HUES64 (cell line): ENCODE data around the gene ADGRG1.

ENCODE experiments used
- H3K27ac ChIP-seq: 2 replicates; pipeline ENCODE4 v1.7.0; 2013; ENCODE audit warnings: low read depth, low read length, inconsistent platforms
- H3K27me3 ChIP-seq: 2 replicates; pipeline ENCODE4 v1.6.1; 2013; ENCODE audit warnings: mild to moderate bottlenecking, low read length; ENCODE audit not compliant: insufficient read depth
- H3K36me3 ChIP-seq: 2 replicates; pipeline ENCODE4 v1.6.1; 2013; ENCODE audit warnings: mild to moderate bottlenecking, low read length; ENCODE audit not compliant: insufficient read depth
- H3K4me1 ChIP-seq: 2 replicates; pipeline ENCODE4 v1.6.1; 2013; ENCODE audit warnings: mild to moderate bottlenecking, low read length, moderate library complexity; ENCODE audit not compliant: insufficient read depth
- H3K4me3 ChIP-seq: 2 replicates; pipeline ENCODE4 v1.5.1; 2013; ENCODE audit warnings: mild to moderate bottlenecking, low read length, moderate library complexity
- H3K9ac ChIP-seq: 2 replicates; pipeline ENCODE4 v1.6.1; 2013; ENCODE audit warnings: mild to moderate bottlenecking, low read depth, low read length
- H3K9me3 ChIP-seq: 2 replicates; pipeline ENCODE4 v1.6.1; 2013; ENCODE audit warnings: low read depth, low read length; ENCODE audit not compliant: insufficient read depth
- WGBS: fragments of 150-250, 120-280 bp; methylation state at CpG from one replicate; pipeline ENCODE4 v1.1.7; 2013; ENCODE audit warnings: missing lambda C conversion rate; 5-methylcytosine and 5-hydroxymethylcytosine counted together

The ADGRG1 gene

GRCh38 chr16:57606847-57607501, 21.5 kb upstream of the ADGRG1 start:
- Histone ChIP-seq H3K4me3 (no peak overlapping the region), H3K27ac (no peak overlapping the region)

GRCh38 chr16:57607676-57608461, 20.6 kb upstream of the ADGRG1 start:
- 0 out of 2 replicates have a peak, but pooled peaks cover 5% of the 10 kb centered on the region for H3K4me1 ChIP-seq

More at GRCh38 chr16:57606847-57607501, 21.5 kb upstream of the ADGRG1 start:
- H3K36me3 ChIP-seq: no peaks in the 10 kb centered on the region
- no peaks in the 10 kb centered on the region for H3K9me3 ChIP-seq
- no peak overlapping the region for H3K9ac ChIP-seq
- 76% methylated on average over 11 of the region's 11 CpGs for WGBS
- H3K27me3 ChIP-seq: no peaks in the 10 kb centered on the region
- 0 out of 2 replicates have a peak, but pooled peaks cover 5% of the 10 kb centered on the region for H3K4me1 ChIP-seq

GRCh38 chr16:57608462-57609113, 19.8 kb upstream of the ADGRG1 start:
- H3K27ac ChIP-seq: no peak overlapping the region
- H3K36me3 ChIP-seq: no peaks in the 10 kb centered on the region
- no peak overlapping the region for H3K9ac ChIP-seq
- no peak overlapping the region for H3K4me3 ChIP-seq
- no peaks in the 10 kb centered on the region for H3K27me3 ChIP-seq
- H3K4me1 ChIP-seq: 0 out of 2 replicates have a peak, but pooled peaks cover 5% of the 10 kb centered on the region
- 86% methylated on average over 8 of the region's 8 CpGs for WGBS
- no peaks in the 10 kb centered on the region for H3K9me3 ChIP-seq

More at GRCh38 chr16:57607676-57608461, 20.6 kb upstream of the ADGRG1 start:
- Histone ChIP-seq H3K36me3 (no peaks in the 10 kb centered on the region), H3K9me3 (no peaks in the 10 kb centered on the region), H3K27me3 (no peaks in the 10 kb centered on the region), H3K4me3 (no peak overlapping the region), H3K27ac (no peak overlapping the region), H3K9ac (no peak overlapping the region)
- 94% methylated on average over 10 of the region's 10 CpGs for WGBS

GRCh38 chr16:57609541-57610401, 18.7 kb upstream of the ADGRG1 start:
- no peaks in the 10 kb centered on the region for H3K9me3 ChIP-seq
- H3K27me3 ChIP-seq: no peaks in the 10 kb centered on the region
- no peak overlapping the region for H3K27ac ChIP-seq
- no peak overlapping the region for H3K9ac ChIP-seq
- H3K4me3 ChIP-seq: no peak overlapping the region
- no peaks in the 10 kb centered on the region for H3K36me3 ChIP-seq
- WGBS: 88% methylated on average over 12 of the region's 12 CpGs
- 0 out of 2 replicates have a peak, but pooled peaks cover 5% of the 10 kb centered on the region for H3K4me1 ChIP-seq

- Histone ChIP-seq H3K4me1 (0 out of 2 replicates have a peak, but pooled peaks cover 5% of the 10 kb centered on the region), H3K9me3 (no peaks in the 10 kb centered on the region), H3K36me3 (no peaks in the 10 kb centered on the region), H3K27me3 (no peaks in the 10 kb centered on the region), H3K4me3 (no peak overlapping the region), H3K27ac (no peak overlapping the region), H3K9ac (no peak overlapping the region)
- 89% methylated on average over 4 of the region's 4 CpGs for WGBS
These were observed 17.8 kb upstream of the ADGRG1 start for GRCh38 chr16:57610611-57611010.

GRCh38 chr16:57611181-57611580, 17.2 kb upstream of the ADGRG1 start:
- H3K9me3 ChIP-seq: no peaks in the 10 kb centered on the region
- H3K36me3 ChIP-seq: no peaks in the 10 kb centered on the region
- H3K27ac ChIP-seq: no peak overlapping the region
- H3K4me3 ChIP-seq: no peak overlapping the region
- no peaks in the 10 kb centered on the region for H3K27me3 ChIP-seq
- H3K9ac ChIP-seq: no peak overlapping the region
- H3K4me1 ChIP-seq: 0 out of 2 replicates have a peak, but pooled peaks cover 5% of the 10 kb centered on the region
- 86% methylated on average over 3 of the region's 3 CpGs for WGBS

- no peaks in the 10 kb centered on the region for H3K27me3 ChIP-seq
- whole genome bisulfite sequencing: 93% methylated on average over 4 of the region's 4 CpGs
- H3K36me3 ChIP-seq: no peaks in the 10 kb centered on the region
- no peak overlapping the region for H3K27ac ChIP-seq
- 0 out of 2 replicates have a peak, but pooled peaks cover 5% of the 10 kb centered on the region for H3K4me1 ChIP-seq
- H3K9ac ChIP-seq: no peak overlapping the region
- H3K9me3 ChIP-seq: no peaks in the 10 kb centered on the region
- no peak overlapping the region for H3K4me3 ChIP-seq
These were observed 16.7 kb upstream of the ADGRG1 start for GRCh38 chr16:57611706-57612105.

- whole genome bisulfite sequencing: 84% methylated on average over 5 of the region's 8 CpGs
- Histone ChIP-seq H3K36me3 (no peaks in the 10 kb centered on the region), H3K27ac (no peak overlapping the region), H3K9me3 (no peaks in the 10 kb centered on the region), H3K4me1 (0 out of 2 replicates have a peak, but pooled peaks cover 5% of the 10 kb centered on the region), H3K9ac (no peak overlapping the region), H3K27me3 (no peaks in the 10 kb centered on the region), H3K4me3 (no peak overlapping the region)
These were observed 15.9 kb upstream of the ADGRG1 start for GRCh38 chr16:57612494-57612893.

- Histone ChIP-seq H3K9ac (no peak overlapping the region), H3K27ac (no peak overlapping the region), H3K4me3 (no peak overlapping the region), H3K9me3 (no peaks in the 10 kb centered on the region), H3K4me1 (0 out of 2 replicates have a peak, but pooled peaks cover 2% of the 10 kb centered on the region), H3K27me3 (no peaks in the 10 kb centered on the region), H3K36me3 (no peaks in the 10 kb centered on the region)
- 68% methylated on average over 4 of the region's 4 CpGs for WGBS
These were observed 14.9 kb upstream of the ADGRG1 start for GRCh38 chr16:57613514-57613913.

- Histone ChIP-seq H3K36me3 (no peaks in the 10 kb centered on the region), H3K4me3 (no peak overlapping the region), H3K9me3 (no peaks in the 10 kb centered on the region), H3K9ac (no peak overlapping the region), H3K4me1 (no peaks in the 10 kb centered on the region), H3K27me3 (no peaks in the 10 kb centered on the region), H3K27ac (no peak overlapping the region)
- 87% methylated on average over 6 of the region's 6 CpGs for WGBS
These were observed 13.9 kb upstream of the ADGRG1 start for GRCh38 chr16:57614536-57614935.
